SK-N-SH treated with all-trans-retinoic acid at 6 μM for 48 hours (cell line): Measurements from ENCODE around the gene TTC34.
"Not testable (repeated sequence)": the region's sequence is repeated elsewhere in the genome, so short reads cannot be mapped to it uniquely, and the experiment has no call there.

ENCODE experiments used
- ATAC-seq: fragments of 200-7000 bp; cut with Tn5 transposase; 3 replicates; pipeline ENCODE4 v1.9.1; 2020; ENCODE audit warnings: mild to moderate bottlenecking, moderate library complexity
- ARNTL ChIP-seq: fragments of 450-650 bp; formaldehyde crosslinking; IDR thresholded peaks from 2 replicates; pipeline ENCODE4 v1.5.0; 2020; ENCODE audit warnings: low read depth, mild to moderate bottlenecking, moderate library complexity, borderline replicate concordance
- BACH2 ChIP-seq: fragments of 250-450 bp; sonication (Bioruptor Pico); IDR thresholded peaks from 2 replicates; pipeline ENCODE4 v1.9.0; 2021; ENCODE audit warnings: mild to moderate bottlenecking, borderline replicate concordance
- CSDC2 ChIP-seq: fragments of 250-450 bp; sonication (Bioruptor Pico); IDR thresholded peaks from 2 replicates; pipeline ENCODE4 v1.5.0; 2020; ENCODE audit warnings: mild to moderate bottlenecking, moderate library complexity
- ESRRG ChIP-seq: fragments of 250-450 bp; sonication (Bioruptor Pico); IDR thresholded peaks from 2 replicates; pipeline ENCODE4 v1.6.1; 2021; ENCODE audit warnings: mild to moderate bottlenecking
- GLIS3 ChIP-seq: fragments of 250-450 bp; sonication (Bioruptor Pico); IDR thresholded peaks from 2 replicates; pipeline ENCODE4 v1.5.0; 2020; ENCODE audit warnings: mild to moderate bottlenecking, moderate library complexity
- ISL1 ChIP-seq: fragments of 250-450 bp; sonication (Bioruptor Pico); IDR thresholded peaks from 2 replicates; pipeline ENCODE4 v2.1.2; 2022; ENCODE audit warnings: mild to moderate bottlenecking, moderate library complexity
- OSR1 ChIP-seq: fragments of 250-450 bp; sonication (Bioruptor Pico); IDR thresholded peaks from 2 replicates; pipeline ENCODE4 v1.8.0; 2022; ENCODE audit warnings: moderate library complexity, mild to moderate bottlenecking, inconsistent platforms
- PATZ1 ChIP-seq: fragments of 250-450 bp; sonication (Bioruptor Pico); IDR thresholded peaks from 2 replicates; pipeline ENCODE4 v1.8.0; 2020; ENCODE audit warnings: mild to moderate bottlenecking, moderate library complexity, borderline replicate concordance
- POU6F1 ChIP-seq: fragments of 250-450 bp; sonication (Bioruptor Pico); IDR thresholded peaks from 2 replicates; pipeline ENCODE4 v1.8.0; 2021; ENCODE audit warnings: low read depth, mild to moderate bottlenecking, moderate library complexity, borderline replicate concordance
- PPARA ChIP-seq: fragments of 250-450 bp; sonication (Bioruptor Pico); IDR thresholded peaks from 2 replicates; pipeline ENCODE4 v1.5.0; 2020; ENCODE audit warnings: mild to moderate bottlenecking, borderline replicate concordance
- SNAI2 ChIP-seq: fragments of 250-450 bp; sonication (Bioruptor Pico); IDR thresholded peaks from 2 replicates; pipeline ENCODE4 v1.5.0; 2020; ENCODE audit warnings: mild to moderate bottlenecking, moderate library complexity
- TCF4 ChIP-seq: fragments of 250-450 bp; sonication (Bioruptor Pico); IDR thresholded peaks from 2 replicates; pipeline ENCODE4 v1.8.0; 2021; ENCODE audit warnings: mild to moderate bottlenecking, moderate library complexity, borderline replicate concordance
- TOX ChIP-seq: fragments of 250-450 bp; sonication (Bioruptor Pico); IDR thresholded peaks from 2 replicates; pipeline ENCODE4 v1.8.0; 2021; ENCODE audit warnings: mild to moderate bottlenecking, moderate library complexity, borderline replicate concordance
- TSHZ2 ChIP-seq: fragments of 250-450 bp; sonication (Bioruptor Pico); IDR thresholded peaks from 2 replicates; pipeline ENCODE4 v1.5.0; 2020; ENCODE audit warnings: mild to moderate bottlenecking, moderate library complexity
- ZC3H10 ChIP-seq: fragments of 250-450 bp; sonication (Bioruptor Pico); IDR thresholded peaks from 2 replicates; pipeline ENCODE4 v1.5.1; 2021; ENCODE audit warnings: mild to moderate bottlenecking, moderate library complexity
- ZFP3 ChIP-seq: fragments of 250-450 bp; sonication (Bioruptor Pico); IDR thresholded peaks from 2 replicates; pipeline ENCODE4 v1.5.0; 2020; ENCODE audit warnings: mild to moderate bottlenecking, moderate library complexity
- ZNF565 ChIP-seq: fragments of 450-650 bp; formaldehyde crosslinking; conservative IDR thresholded peaks from 2 replicates; pipeline ENCODE4 v1.5.0; 2020; ENCODE audit warnings: low read depth, mild to moderate bottlenecking, moderate library complexity
- ZNF70 ChIP-seq: fragments of 450-650 bp; formaldehyde crosslinking; IDR thresholded peaks from 2 replicates; pipeline ENCODE4 v1.5.0; 2020; ENCODE audit warnings: mild to moderate bottlenecking, moderate library complexity
- ZNF8 ChIP-seq: fragments of 450-650 bp; formaldehyde crosslinking; IDR thresholded peaks from 2 replicates; pipeline ENCODE4 v1.5.0; 2020; ENCODE audit warnings: mild to moderate bottlenecking, moderate library complexity
- TF ChIP-seq, protein P1 (sequence below): fragments of 250-450 bp; sonication (Bioruptor Pico); IDR thresholded peaks from 2 replicates; pipeline ENCODE4 v1.5.1; 2020; ENCODE audit warnings: low read depth, mild to moderate bottlenecking, moderate library complexity

TTC34 gene

DNA sequence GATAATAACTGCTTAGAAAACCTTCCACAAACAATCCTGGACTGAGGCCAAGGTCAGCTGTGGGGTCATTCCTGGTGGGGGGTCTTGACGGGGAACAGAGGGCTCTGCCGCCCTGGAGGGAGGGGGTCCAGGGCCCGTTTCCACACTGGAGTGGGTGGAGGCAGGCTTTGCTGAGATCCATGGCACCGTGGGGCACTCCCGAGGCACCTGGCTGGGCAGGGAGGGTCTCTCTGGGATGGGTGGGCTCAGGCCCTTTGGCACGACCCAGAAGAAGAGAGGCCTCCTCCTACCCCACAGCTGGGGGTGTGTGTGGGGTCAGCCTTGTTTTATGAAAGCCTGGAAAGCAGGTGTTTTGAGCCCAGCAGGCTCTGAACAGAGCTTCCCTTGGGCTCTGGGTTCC is 173.7 kb downstream of the TTC34 start:
- no peak for ATAC-seq

DNA sequence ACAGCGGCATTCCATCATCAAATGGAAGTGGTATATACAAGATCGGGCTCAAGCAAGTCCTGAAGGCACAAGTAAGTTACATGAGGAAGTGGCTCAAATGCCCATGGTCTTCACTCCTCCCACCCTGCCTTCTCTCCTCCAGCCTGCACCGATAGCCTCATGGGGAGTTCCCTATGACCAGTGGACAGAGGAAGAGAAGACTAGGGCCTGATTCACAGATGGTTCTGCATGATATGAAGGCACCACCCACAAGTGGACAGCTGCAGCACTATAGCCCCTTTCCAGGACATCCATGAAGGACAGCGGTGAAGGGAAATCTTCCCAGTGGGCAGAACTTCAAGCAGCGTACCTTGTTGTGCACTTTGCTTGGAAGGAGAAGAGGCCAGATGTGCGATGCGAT is 175.7 kb downstream of the TTC34 start:
- not testable (repeated sequence) for ATAC-seq

More for the DNA sequence above, 173.7 kb downstream of the TTC34 start:
- TF ChIP-seq ARNTL (CRISPR knock-in tag) (no peak), GLIS3 (CRISPR knock-in tag) (no peak), ZNF8 (CRISPR knock-in tag) (no peak), POU6F1 (CRISPR knock-in tag) (no peak), ZFP3 (no peak), PATZ1 (CRISPR knock-in tag) (no peak), ZNF565 (CRISPR knock-in tag) (no peak)

- TF ChIP-seq PPARA (no peak), GLIS3 (CRISPR knock-in tag) (no peak), OSR1 (CRISPR knock-in tag) (no peak), ZNF70 (CRISPR knock-in tag) (no peak)
- no peak for ATAC-seq
Observed at GRCh38 chr1:2625311-2625710, 176.2 kb downstream of the TTC34 start.

- ATAC-seq, result no peak
- no peak for TF ChIP-seq POU6F1 (CRISPR knock-in tag)
- TF ChIP-seq, protein P1, sequence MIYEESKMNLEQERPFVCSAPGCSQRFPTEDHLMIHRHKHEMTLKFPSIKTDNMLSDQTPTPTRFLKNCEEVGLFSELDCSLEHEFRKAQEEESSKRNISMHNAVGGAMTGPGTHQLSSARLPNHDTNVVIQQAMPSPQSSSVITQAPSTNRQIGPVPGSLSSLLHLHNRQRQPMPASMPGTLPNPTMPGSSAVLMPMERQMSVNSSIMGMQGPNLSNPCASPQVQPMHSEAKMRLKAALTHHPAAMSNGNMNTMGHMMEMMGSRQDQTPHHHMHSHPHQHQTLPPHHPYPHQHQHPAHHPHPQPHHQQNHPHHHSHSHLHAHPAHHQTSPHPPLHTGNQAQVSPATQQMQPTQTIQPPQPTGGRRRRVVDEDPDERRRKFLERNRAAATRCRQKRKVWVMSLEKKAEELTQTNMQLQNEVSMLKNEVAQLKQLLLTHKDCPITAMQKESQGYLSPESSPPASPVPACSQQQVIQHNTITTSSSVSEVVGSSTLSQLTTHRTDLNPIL (CRISPR knock-in tag), result no peak
- TF ChIP-seq TCF4, result no peak
- TF ChIP-seq TOX (CRISPR knock-in tag), result no peak
- TF ChIP-seq CSDC2, result no peak
- TF ChIP-seq PPARA, result no peak
- TF ChIP-seq SNAI2 (CRISPR knock-in tag), result no peak
- TF ChIP-seq PATZ1 (CRISPR knock-in tag), result no peak
- no peak for TF ChIP-seq BACH2
- no peak for TF ChIP-seq ZC3H10 (CRISPR knock-in tag)
- no peak for TF ChIP-seq ZFP3
- TF ChIP-seq ISL1, result no peak
- no peak for TF ChIP-seq ESRRG
- no peak for TF ChIP-seq TSHZ2 (CRISPR knock-in tag)
Observed at GRCh38 chr1:2624735-2625300, 176.7 kb downstream of the TTC34 start.
